ENCODE data around the gene MIA. TPM values are rescaled to one million over a fixed set of nuclear protein-coding genes. Genes with fewer than 3 reads are reported as not detected.

MIA gene
- total RNA-seq (2022; extraction: Qiagen RNA extraction) = 0.57 TPM in 1 of 5 replicates, not detected in the others

GRCh38 chr19:40774916-40775631, at the start of gene MIA:
MIA (plus strand) TSS chr19:40775521; CDS start chr19:40775543, 22 bp downstream.

GRCh38 chr19:40750058-40750873, 25.1 kb upstream of the MIA start, which contains the start of gene ACTMAP:
ACTMAP (minus strand) TSS chr19:40750477; CDS start chr19:40749803, 674 bp downstream.

DNA sequence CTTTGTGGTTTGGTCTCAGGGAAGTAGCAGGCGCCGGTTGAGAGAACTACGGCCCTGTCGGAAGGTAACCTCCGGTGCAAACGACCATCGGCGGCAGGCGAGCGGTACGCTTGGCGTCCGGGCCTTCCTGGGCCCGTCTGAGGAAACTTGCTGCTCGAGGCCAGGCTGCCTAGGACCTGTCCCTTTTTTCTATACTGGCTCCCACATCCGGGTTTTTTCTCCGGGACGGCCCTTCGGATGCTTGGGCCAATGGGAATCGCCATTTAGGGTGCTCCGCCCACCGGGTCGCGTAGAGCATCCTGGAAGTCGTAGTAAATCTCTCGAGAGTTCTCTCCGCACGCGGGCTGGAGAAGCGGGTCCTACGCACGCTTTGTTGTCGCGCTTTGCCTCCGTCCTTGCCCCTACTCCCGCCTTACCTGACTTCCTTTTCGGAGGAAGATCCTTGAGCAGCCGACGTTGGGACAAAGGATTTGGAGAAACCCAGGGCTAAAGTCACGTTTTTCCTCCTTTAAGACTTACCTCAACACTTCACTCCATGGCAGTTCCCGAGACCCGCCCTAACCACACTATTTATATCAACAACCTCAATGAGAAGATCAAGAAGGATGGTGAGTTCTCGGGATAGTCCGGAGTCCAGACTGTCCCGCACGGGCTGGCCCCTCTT, 24.3 kb upstream of the MIA start, which contains the start of gene SNRPA:
Gene SNRPA (plus strand): TSS at position 330 of the 664 bp plus-strand sequence. CDS start 206 bp downstream, at position 536.

DNA sequence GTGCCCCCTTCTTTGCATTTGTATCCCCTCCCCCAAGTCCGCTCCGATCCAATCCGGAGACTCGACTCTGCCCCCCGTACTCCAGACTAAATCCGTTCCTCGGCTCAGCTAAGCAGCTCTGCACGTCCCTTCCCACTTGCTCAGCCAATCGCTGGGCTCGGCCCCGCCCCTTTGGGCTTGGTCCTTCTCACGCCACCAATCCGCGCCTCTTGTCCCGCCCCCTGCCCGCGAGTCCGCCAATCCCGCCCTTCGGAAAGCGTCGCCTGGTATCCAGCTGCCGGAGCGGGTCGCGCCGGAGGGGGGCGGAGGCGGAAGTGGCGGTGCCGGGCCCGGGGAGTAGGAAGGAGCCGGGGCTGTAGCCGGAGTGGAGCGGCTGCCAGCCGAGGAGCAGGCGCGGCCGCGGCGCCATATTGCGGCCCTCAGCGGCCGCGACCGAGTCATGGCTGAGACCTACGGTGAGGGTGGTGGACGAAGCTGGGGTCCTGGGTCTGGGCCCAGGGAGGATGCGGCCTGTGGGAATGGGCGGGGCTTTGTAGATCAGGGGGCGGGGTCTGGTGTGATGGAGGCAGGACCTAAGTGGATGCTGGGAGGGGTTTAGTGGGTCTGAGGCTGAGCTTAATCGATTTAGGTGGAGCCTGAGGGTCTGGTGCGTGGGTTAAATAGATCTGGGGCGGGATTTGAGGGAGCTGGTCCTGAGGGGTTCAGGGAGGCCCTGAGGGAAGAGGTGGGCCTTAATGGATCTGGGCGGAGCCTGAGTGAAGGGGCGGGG, 2.8 kb downstream of the MIA start, which contains the start of gene RAB4B:
Gene RAB4B (plus strand): TSS at position 311 of the 769 bp plus-strand sequence. CDS start 129 bp downstream, at position 440.

DNA sequence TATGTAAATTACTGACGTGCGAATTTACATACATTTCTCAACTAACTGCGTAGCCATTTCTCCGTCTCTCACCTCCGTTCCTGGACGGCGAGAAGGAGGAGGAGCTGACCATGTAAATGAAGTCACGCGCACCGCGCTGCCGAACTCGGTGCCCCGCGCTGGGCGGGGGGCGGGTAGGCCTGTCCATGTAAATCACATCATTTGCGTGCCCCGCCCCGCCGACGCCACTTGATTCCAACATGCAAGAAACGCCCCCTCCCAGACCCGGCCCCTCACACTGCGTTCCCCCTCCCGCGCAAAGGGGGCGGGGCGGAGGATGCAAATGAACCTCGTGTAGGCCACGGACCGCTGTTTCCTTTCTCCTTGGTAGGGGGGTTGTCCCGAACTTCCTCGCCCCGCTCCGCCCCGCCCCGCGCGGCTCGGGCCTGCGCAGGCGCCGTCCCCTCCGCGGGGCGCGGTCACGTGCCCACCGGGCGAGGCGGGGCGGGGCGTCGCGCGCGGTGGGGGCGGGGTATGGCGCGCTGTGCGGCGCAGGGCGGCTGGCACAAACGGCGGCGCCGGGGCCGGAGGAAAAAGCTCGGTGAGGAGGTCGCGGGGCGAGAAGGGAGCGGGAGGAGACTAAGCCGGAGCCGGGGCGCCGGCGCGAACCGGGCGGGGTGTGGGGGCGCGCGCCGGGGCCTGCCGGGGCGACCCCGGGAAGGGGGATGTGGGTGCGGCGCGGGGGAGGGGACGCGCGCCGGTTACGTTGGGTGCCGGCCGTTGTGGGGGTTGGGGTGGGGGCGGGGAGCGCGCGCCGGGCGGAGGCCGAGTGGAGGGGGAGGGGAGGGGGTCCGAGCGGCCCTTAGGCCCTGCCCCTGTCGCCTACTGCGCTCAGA, 23.6 kb downstream of the MIA start, which contains the start of gene EGLN2:
Gene EGLN2 (plus strand): TSS at position 509 of the 875 bp plus-strand sequence. CDS start 1,382 bp downstream, outside the sequence.

Other genes starting within 250 kb of the MIA start
- gene SHKBP1, start 198.6 kb upstream of the MIA start, total RNA-seq (2022; extraction: Qiagen RNA extraction) = 102 to 155 TPM (median 145 TPM) in 5 replicates
- gene LTBP4, start 174.2 kb upstream of the MIA start, total RNA-seq (2022; extraction: Qiagen RNA extraction) = 42.1 to 73.1 TPM (median 63.4 TPM) in 5 replicates
- 48.5 to 75.7 TPM (median 69.8 TPM) in 5 replicates for gene NUMBL, start 84.9 kb upstream of the MIA start, total RNA-seq (2022; extraction: Qiagen RNA extraction)
- 65.4 to 82.0 TPM (median 78.4 TPM) in 5 replicates for gene COQ8B, start 58.6 kb upstream of the MIA start, total RNA-seq (2022; extraction: Qiagen RNA extraction)
- gene ITPKC, start 58.4 kb upstream of the MIA start, total RNA-seq (2022; extraction: Qiagen RNA extraction) = 18.0 to 22.5 TPM (median 20.6 TPM) in 5 replicates
- 15.0 to 18.8 TPM (median 18.3 TPM) in 5 replicates for gene ACTMAP, start 25.0 kb upstream of the MIA start, total RNA-seq (2022; extraction: Qiagen RNA extraction)
- gene SNRPA, start 24.3 kb upstream of the MIA start, total RNA-seq (2022; extraction: Qiagen RNA extraction) = 155 to 192 TPM (median 160 TPM) in 5 replicates
- gene RAB4B, start 2.7 kb downstream of the MIA start, total RNA-seq (2022; extraction: Qiagen RNA extraction) = 14.5 to 21.3 TPM (median 20.2 TPM) in 5 replicates
- 66.7 to 94.6 TPM (median 91.9 TPM) in 5 replicates for gene EGLN2, start 23.7 kb downstream of the MIA start, total RNA-seq (2022; extraction: Qiagen RNA extraction)
- gene CYP2A6, start 74.9 kb downstream of the MIA start, total RNA-seq (2022; extraction: Qiagen RNA extraction) = 0.10 TPM in 1 of 5 replicates, not detected in the others
- gene CYP2A7, start 106.7 kb downstream of the MIA start, total RNA-seq (2022; extraction: Qiagen RNA extraction) = not detected in 5 replicates
- gene CYP2B6, start 215.8 kb downstream of the MIA start, total RNA-seq (2022; extraction: Qiagen RNA extraction) = 0.05 to 0.08 TPM in 2 of 5 replicates, not detected in the others

Data from A549 treated with CORT108297 at 1 μM for 4 hours (cell line).